ENCODE data around the gene TCAF1.
A peak's percentile ranks its signal among the peaks of the same experiment; 100 is the strongest.
"Not testable (repeated sequence)": the region's sequence is repeated elsewhere in the genome, so short reads cannot be mapped to it uniquely, and the experiment has no call there.

TCAF1 gene

DNA sequence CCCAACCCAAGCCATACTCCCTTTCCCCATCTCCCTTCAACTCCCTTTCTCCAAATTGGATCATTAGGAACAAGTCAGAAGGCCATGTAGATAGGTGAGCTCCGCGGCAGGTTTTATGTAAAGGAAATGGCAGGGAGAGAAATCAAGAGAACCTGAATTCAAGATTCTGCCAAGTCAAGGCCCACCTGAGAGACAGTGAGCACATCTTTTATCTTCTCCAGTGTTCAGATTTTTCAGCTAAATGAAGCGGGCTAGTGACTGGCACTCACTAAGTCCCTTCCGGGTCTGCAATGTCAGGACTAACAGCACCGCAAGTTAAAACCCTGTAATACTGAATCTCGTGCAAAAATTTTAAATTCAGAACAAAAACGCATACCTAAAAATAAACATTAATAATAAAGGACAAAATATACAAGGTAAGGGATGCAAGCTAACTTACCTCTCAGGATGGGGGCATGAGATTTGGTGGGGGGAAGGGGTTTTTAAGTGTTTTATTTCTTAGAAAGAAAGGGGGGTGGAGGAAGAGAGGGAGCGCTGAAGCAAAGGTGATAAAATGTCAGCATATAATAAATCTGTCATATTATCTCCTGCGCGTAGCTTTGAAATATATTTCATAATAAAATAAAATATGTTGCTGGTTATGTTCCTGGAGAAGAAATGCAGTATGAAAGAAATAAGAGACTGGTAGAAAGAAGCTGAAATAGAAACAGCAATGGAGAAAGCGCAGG, 17.6 kb downstream of the TCAF1 start:
- TF ChIP-seq CTCF (IDR thresholded peaks at IDR 0.05; ENCODE audit: control insufficient read depth, insufficient read depth, low read depth, low read length, missing control alignments), result no peak
- DNase-seq (ENCODE audit: low read depth), result no peak
- peak overlapping the region; percentile 89 for H3K4me3 ChIP-seq (ENCODE audit: control insufficient read depth, low read depth, low read length)

GRCh38 chr7:143882604-143883078, 19.3 kb downstream of the TCAF1 start:
- peak overlapping the region; percentile 75 for H3K4me3 ChIP-seq (ENCODE audit: control insufficient read depth, low read depth, low read length)
- DNase-seq (ENCODE audit: low read depth), result no peak
- no peak for TF ChIP-seq CTCF (IDR thresholded peaks at IDR 0.05; ENCODE audit: control insufficient read depth, insufficient read depth, low read depth, low read length, missing control alignments)

DNA sequence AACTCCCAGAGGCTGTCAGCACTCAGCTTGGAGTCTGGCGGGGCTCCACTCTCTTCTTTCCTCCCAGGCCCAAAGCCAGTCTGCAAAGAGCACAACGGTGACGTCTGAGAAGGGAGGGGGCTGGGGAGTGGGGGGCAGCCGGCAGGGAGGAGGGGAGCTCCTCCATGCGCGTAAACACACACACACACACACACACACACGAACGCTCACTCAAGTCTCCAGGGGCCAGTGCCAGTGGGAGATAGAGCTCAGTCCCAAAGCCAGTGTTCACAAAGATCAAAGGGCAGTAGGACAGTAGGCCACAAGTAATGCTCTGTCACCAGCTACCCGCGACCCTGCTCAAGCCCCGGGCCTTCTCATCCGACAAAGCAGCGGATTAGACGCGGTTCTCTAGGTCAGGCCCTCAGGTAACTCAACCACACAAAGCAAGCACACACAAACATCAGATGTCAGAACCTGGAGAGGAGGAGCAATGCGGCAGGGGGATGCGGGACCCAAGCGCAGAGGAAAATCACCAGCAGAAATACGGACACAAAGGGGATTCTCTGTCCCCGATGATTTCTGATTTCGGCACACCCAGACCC, 19.9 kb downstream of the TCAF1 start:
- H3K4me3 ChIP-seq (ENCODE audit: control insufficient read depth, low read depth, low read length), result peak overlapping the region; percentile 75
- no peak for TF ChIP-seq CTCF (IDR thresholded peaks at IDR 0.05; ENCODE audit: control insufficient read depth, insufficient read depth, low read depth, low read length, missing control alignments)
- DNase-seq (ENCODE audit: low read depth), result no peak

DNA sequence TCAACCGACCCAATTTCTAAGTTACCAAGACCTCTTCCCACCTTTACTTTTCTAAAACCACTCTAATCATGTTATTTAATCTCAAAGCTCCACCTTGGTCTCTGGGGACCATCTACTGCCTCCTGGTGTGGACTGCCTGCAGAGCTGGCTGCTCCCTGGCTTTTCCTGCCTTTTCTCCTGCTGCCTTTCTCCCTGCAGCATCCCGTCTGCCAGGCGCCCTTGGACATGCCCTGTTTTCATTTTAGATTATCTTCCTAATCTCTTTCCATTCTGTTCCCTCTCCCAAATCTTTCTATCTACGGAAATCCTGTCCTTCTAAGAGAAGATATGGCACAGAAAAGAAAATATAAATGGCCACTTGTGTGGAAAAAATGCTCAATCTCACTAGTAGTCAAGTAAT, 23.1 kb downstream of the TCAF1 start:
- DNase-seq (ENCODE audit: low read depth), result no peak
- no peak overlapping the region for H3K4me3 ChIP-seq (ENCODE audit: control insufficient read depth, low read depth, low read length)
- no peak for TF ChIP-seq CTCF (IDR thresholded peaks at IDR 0.05; ENCODE audit: control insufficient read depth, insufficient read depth, low read depth, low read length, missing control alignments)

DNA sequence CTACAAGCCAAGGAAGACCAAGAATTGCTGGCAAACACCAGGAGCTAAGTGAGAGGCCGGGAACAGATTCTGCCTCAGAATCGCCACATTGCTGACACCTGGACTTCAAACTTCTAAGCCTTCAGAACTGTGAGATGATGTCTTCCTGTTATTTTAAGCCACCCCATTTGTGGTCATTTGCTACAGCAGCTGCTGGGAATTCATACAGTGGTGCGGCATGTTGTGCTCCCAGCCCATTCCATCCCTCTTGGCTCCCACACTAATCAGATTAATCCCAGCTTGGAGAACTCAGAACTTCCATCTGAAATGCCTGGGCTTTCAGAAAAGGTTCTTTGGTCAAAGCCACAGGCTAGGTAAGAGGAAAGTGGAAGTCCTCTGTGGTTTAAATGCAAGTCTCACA, 24.9 kb downstream of the TCAF1 start:
- no peak for TF ChIP-seq CTCF (IDR thresholded peaks at IDR 0.05; ENCODE audit: control insufficient read depth, insufficient read depth, low read depth, low read length, missing control alignments)
- DNase-seq (ENCODE audit: low read depth), result no peak
- H3K4me3 ChIP-seq (ENCODE audit: control insufficient read depth, low read depth, low read length), result no peak overlapping the region

GRCh38 chr7:143876218-143876617, 25.8 kb downstream of the TCAF1 start:
- no peak overlapping the region for H3K4me3 ChIP-seq (ENCODE audit: control insufficient read depth, low read depth, low read length)
- no peak for TF ChIP-seq CTCF (IDR thresholded peaks at IDR 0.05; ENCODE audit: control insufficient read depth, insufficient read depth, low read depth, low read length, missing control alignments)
- no peak for DNase-seq (ENCODE audit: low read depth)

GRCh38 chr7:143873242-143873641, 28.7 kb downstream of the TCAF1 start:
- H3K4me3 ChIP-seq (ENCODE audit: control insufficient read depth, low read depth, low read length); DNase-seq (ENCODE audit: low read depth): not testable (repeated sequence)

- DNase-seq (ENCODE audit: low read depth); H3K4me3 ChIP-seq (ENCODE audit: control insufficient read depth, low read depth, low read length): not testable (repeated sequence)
These were observed 30.4 kb downstream of the TCAF1 start for GRCh38 chr7:143871534-143871933.

GRCh38 chr7:143857994-143858393, 44.0 kb downstream of the TCAF1 start:
- not testable (repeated sequence) for H3K4me3 ChIP-seq (ENCODE audit: control insufficient read depth, low read depth, low read length); DNase-seq (ENCODE audit: low read depth)

GRCh38 chr7:143855443-143855842, 46.5 kb downstream of the TCAF1 start:
- not testable (repeated sequence) for H3K4me3 ChIP-seq (ENCODE audit: control insufficient read depth, low read depth, low read length); DNase-seq (ENCODE audit: low read depth)

Data from AG09309 (cell line).